GM20000 (cell line): ENCODE measurements around the gene TSPAN31.

Experiments used
- DNase-seq: peaks from one replicate; pipeline ENCODE4 v3.0.0; 2012; ENCODE audit warnings: low spot score
- CTCF ChIP-seq: IDR thresholded peaks from 2 replicates; pipeline ENCODE4 v1.5.1; 2012; ENCODE audit warnings: mild to moderate bottlenecking, control low read depth; ENCODE audit errors: extremely low read depth, missing control alignments

The TSPAN31 gene

DNA sequence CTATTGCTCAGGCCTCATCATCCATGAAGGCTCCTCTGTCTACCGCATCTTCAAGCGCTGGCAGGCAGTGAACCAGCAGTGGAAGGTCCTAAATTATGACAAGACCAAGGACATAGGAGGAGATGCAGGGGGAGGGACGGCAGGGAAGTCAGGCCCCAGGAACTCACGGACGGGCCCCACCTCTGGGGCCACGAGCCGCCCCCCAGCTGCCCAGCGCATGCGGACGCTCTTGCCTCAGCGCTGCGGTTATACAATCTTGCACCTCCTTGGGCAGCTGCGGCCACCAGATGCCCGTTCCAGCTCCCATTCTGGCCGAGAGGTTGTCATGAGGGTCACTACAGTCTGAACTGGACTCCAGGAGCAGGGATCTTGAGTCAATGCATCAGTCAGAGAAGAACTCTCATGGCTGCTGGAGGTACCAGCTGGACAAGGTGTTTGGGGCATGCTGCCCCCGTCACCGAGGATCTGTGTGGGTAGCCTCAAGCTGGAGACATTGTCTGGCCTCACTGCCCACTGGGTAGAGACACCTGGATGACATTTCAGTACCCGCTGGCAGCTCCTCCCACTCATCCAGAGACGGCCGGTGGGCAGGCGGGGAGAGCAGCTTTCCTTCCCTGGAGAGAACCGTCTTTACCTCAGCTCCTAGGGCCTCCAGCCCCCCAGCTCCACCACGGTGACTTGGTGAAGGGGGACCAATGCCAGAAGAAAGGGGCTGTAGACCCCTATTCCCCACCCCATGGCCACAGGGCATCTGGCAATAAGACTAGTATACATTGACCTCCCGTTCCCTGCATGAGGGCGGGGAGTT, 13.9 kb downstream of the TSPAN31 start:
- no peak for TF ChIP-seq CTCF
- no peak for DNase-seq

- DNase-seq: peak; percentile 60
- peak; percentile 45 for TF ChIP-seq CTCF
Measured at GRCh38 chr12:57759360-57759980, 14.6 kb downstream of the TSPAN31 start.

- TF ChIP-seq CTCF: no peak
- no peak for DNase-seq
Measured at GRCh38 chr12:57760347-57760982, 15.6 kb downstream of the TSPAN31 start.

GRCh38 chr12:57761391-57761998, 16.7 kb downstream of the TSPAN31 start:
- no peak for TF ChIP-seq CTCF
- no peak for DNase-seq

GRCh38 chr12:57762463-57762862, 17.6 kb downstream of the TSPAN31 start:
- no peak for TF ChIP-seq CTCF
- DNase-seq: no peak

- TF ChIP-seq CTCF: no peak
- no peak for DNase-seq
Measured at GRCh38 chr12:57763881-57764661, 19.2 kb downstream of the TSPAN31 start.
